PC-9 (cell line): ENCODE data around the gene ZNF407.

Experiments used
- EZH2 ChIP-seq: fragments of 200-600 bp; sonication (generic); IDR thresholded peaks from 2 replicates; pipeline ENCODE4 v1.8.0; 2017; ENCODE audit warnings: antibody characterized with exemption, low read depth
- TF ChIP-seq, protein P1 (sequence below): fragments of 200-600 bp; sonication (generic); conservative IDR thresholded peaks from 2 replicates; pipeline ENCODE4 v1.6.1; 2017; ENCODE audit warnings: mixed run types, antibody characterized with exemption, mild to moderate bottlenecking, moderate library complexity

DNA sequence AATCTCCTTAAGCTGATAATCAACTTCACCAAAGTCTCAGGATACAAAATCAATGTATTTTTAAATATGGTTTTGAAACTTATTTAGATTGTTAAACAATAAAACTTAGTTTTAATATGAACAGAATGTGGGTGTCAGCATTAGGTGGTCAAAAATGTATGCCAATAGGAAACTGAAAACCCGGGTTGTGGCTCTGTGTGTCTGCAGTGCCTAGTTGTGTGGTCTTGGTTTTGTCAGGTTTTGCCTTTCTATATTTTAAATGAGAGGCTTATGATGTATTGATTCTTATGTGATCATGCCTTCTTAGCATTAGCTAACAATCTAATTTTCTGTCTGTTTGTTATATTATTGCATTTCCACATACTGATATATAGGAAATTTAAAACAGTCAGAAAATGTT is 227.8 kb downstream of the ZNF407 start:
- TF ChIP-seq, protein P1, sequence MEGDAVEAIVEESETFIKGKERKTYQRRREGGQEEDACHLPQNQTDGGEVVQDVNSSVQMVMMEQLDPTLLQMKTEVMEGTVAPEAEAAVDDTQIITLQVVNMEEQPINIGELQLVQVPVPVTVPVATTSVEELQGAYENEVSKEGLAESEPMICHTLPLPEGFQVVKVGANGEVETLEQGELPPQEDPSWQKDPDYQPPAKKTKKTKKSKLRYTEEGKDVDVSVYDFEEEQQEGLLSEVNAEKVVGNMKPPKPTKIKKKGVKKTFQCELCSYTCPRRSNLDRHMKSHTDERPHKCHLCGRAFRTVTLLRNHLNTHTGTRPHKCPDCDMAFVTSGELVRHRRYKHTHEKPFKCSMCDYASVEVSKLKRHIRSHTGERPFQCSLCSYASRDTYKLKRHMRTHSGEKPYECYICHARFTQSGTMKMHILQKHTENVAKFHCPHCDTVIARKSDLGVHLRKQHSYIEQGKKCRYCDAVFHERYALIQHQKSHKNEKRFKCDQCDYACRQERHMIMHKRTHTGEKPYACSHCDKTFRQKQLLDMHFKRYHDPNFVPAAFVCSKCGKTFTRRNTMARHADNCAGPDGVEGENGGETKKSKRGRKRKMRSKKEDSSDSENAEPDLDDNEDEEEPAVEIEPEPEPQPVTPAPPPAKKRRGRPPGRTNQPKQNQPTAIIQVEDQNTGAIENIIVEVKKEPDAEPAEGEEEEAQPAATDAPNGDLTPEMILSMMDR: no peak
- TF ChIP-seq EZH2: no peak
